ENCODE data around the gene RNF150. TPM values are rescaled to one million over a fixed set of nuclear protein-coding genes. Genes with fewer than 3 reads are reported as not detected.

Gene RNF150
- total RNA-seq, 1 donor from 2014 or later = 14.8 TPM

DNA sequence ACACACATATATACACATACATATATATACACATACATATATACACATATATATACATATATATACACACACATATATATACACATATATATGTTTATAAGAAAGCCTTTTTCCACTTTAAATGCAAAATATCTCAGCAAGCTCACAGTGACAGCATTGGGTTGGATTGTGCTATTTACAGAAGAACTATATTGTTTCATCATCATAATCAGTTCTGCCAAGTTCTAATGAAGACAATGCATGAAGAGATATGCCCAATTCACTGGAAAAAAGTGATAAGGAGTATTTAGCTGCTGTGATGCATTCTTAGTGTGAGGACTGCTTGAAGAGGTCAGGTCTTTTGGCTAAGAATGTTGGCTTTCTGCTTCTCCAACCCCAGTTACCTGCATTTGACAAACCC, 54.4 kb downstream of the RNF150 start:
- peaks cover 17% of the 10 kb centered on the region for H3K4me1 Mint-ChIP-seq (ENCODE audit: low read depth)
- H3K27me3 Mint-ChIP-seq (ENCODE audit: low read depth) = no peaks in the 10 kb centered on the region
- no peaks in the 10 kb centered on the region for H3K36me3 Mint-ChIP-seq (ENCODE audit: low read depth)
- no peak overlapping the region for H3K4me3 Mint-ChIP-seq (ENCODE audit: unreplicated experiment)
- H3K27ac Mint-ChIP-seq (ENCODE audit: unreplicated experiment) = no peak overlapping the region
- DNase-seq (ENCODE audit: low spot score) = no peak
- no peaks in the 10 kb centered on the region for H3K9me3 Mint-ChIP-seq (ENCODE audit: low read depth)
- TF ChIP-seq, protein P1, sequence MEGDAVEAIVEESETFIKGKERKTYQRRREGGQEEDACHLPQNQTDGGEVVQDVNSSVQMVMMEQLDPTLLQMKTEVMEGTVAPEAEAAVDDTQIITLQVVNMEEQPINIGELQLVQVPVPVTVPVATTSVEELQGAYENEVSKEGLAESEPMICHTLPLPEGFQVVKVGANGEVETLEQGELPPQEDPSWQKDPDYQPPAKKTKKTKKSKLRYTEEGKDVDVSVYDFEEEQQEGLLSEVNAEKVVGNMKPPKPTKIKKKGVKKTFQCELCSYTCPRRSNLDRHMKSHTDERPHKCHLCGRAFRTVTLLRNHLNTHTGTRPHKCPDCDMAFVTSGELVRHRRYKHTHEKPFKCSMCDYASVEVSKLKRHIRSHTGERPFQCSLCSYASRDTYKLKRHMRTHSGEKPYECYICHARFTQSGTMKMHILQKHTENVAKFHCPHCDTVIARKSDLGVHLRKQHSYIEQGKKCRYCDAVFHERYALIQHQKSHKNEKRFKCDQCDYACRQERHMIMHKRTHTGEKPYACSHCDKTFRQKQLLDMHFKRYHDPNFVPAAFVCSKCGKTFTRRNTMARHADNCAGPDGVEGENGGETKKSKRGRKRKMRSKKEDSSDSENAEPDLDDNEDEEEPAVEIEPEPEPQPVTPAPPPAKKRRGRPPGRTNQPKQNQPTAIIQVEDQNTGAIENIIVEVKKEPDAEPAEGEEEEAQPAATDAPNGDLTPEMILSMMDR (IDR thresholded peaks at IDR 0.05) = no peak

DNA sequence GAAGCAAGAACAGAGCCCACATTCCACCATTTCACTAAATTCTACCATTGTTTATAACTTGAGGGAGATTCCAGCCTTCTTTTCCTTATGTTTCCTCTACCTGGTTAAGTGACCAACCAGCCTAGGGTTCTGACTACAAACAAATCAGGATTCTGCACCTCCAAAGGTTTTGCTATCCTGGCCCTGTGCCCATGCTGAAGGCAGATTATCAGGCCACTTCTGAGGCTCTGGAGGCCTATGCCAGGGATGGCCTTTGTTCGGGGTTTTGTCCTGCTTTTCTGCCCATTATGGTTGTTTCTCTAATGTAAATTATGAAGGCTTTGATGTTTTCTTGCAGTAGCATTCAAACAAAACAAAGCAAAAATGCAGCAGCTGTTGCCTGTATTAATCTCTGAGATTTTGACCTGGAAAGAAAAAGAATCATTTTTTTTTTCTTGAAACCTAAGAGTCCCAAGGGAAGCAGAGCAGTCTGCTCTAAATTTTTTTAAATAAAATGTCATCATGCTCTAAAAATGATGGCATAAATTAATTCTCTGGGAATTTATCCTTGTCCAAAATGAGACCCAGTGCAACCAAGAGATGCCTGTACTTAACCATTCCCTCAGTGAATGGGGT, 55.6 kb downstream of the RNF150 start:
- H3K4me3 Mint-ChIP-seq (ENCODE audit: unreplicated experiment) = no peak overlapping the region
- no peak overlapping the region for H3K27ac Mint-ChIP-seq (ENCODE audit: unreplicated experiment)
- no peaks in the 10 kb centered on the region for H3K9me3 Mint-ChIP-seq (ENCODE audit: low read depth)
- no peaks in the 10 kb centered on the region for H3K36me3 Mint-ChIP-seq (ENCODE audit: low read depth)
- TF ChIP-seq, protein P1 (IDR thresholded peaks at IDR 0.05) = peak; percentile 47
- no peak for DNase-seq (ENCODE audit: low spot score)
- no peaks in the 10 kb centered on the region for H3K27me3 Mint-ChIP-seq (ENCODE audit: low read depth)
- peaks cover 17% of the 10 kb centered on the region for H3K4me1 Mint-ChIP-seq (ENCODE audit: low read depth)

DNA sequence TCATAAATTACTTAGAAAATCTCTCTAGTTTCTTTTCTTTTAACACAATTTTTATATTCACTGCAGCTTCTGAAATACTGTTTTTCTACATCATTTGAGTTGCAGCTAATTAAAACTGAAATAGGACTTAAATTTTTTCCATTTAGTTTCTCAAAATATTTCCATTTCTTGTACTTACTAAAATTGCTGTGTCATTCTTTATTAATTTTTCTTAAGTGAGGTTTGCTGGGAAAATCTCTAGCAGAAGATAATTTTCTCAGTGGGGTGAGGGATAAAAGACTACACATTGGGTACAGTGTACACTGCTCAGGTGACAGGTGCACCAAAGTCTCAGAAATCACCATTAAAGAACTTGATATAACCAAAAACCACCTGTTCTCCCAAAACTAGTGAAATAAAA, 57.7 kb downstream of the RNF150 start:
- H3K36me3 Mint-ChIP-seq (ENCODE audit: low read depth) = no peaks in the 10 kb centered on the region
- peaks cover 17% of the 10 kb centered on the region for H3K4me1 Mint-ChIP-seq (ENCODE audit: low read depth)
- H3K27ac Mint-ChIP-seq (ENCODE audit: unreplicated experiment) = no peak overlapping the region
- no peaks in the 10 kb centered on the region for H3K9me3 Mint-ChIP-seq (ENCODE audit: low read depth)
- DNase-seq (ENCODE audit: low spot score) = no peak
- H3K27me3 Mint-ChIP-seq (ENCODE audit: low read depth) = no peaks in the 10 kb centered on the region
- TF ChIP-seq, protein P1 (IDR thresholded peaks at IDR 0.05) = no peak
- no peak overlapping the region for H3K4me3 Mint-ChIP-seq (ENCODE audit: unreplicated experiment)

DNA sequence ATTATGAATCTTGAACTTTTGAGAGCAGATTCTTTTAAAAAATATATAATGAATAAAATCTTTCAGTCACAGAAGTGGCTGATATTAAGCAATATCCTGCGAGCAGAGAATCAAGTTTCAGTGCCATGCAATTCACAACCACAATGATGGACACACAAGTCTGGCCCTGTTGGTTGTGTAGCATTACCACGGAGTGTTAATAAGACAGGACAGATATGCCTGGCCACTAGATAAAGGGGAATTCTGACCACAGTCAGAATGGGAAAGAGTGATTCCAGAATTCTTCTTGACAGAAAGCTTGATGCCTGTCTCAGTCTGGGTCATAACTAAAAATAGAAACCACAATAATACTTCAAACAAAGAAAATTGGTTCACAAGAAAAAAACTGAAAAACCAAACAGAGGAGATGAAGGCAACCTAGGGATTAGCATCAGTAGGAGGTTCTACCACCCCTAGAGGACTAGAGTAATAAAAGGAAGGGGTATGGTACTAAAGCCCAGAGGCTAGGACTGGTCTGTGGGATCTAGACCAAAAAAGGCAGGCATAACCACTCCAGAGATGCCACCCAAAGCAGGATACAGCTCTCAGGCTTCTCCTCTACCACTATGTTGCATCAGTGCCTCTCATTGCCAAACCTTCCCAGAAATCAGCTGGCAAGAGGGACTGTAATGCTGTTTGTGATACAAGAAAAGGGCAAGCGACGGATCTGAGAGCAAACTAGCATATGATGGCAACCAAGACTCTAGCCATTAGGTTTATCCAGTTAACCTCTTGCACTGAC, 59.0 kb downstream of the RNF150 start:
- DNase-seq (ENCODE audit: low spot score) = no peak
- H3K9me3 Mint-ChIP-seq (ENCODE audit: low read depth) = no peaks in the 10 kb centered on the region
- TF ChIP-seq, protein P1 (IDR thresholded peaks at IDR 0.05) = no peak
- no peak overlapping the region for H3K27ac Mint-ChIP-seq (ENCODE audit: unreplicated experiment)
- H3K4me3 Mint-ChIP-seq (ENCODE audit: unreplicated experiment) = no peak overlapping the region
- peaks cover 17% of the 10 kb centered on the region for H3K4me1 Mint-ChIP-seq (ENCODE audit: low read depth)
- no peaks in the 10 kb centered on the region for H3K27me3 Mint-ChIP-seq (ENCODE audit: low read depth)
- no peaks in the 10 kb centered on the region for H3K36me3 Mint-ChIP-seq (ENCODE audit: low read depth)

DNA sequence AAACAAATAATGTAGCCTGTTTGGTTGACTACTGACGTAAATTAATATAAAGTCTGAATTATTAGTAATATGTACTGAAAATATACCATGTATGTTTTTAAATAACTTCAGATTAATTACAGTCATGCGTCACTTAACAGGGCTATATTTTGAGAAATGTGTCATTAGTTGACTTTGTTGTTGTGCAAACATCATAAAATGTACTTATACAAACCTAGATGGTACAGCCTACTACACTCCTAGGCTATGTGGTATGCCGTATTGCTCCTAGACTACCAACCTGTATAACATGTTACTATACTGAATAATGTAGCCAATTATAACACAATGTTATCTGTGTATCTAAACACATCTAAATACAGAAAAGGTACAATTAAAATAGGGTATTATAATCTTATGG, 66.6 kb downstream of the RNF150 start:
- Mint-ChIP-seq H3K36me3 (ENCODE audit: low read depth) (no peaks in the 10 kb centered on the region), H3K27me3 (ENCODE audit: low read depth) (no peaks in the 10 kb centered on the region), H3K4me3 (ENCODE audit: unreplicated experiment) (no peak overlapping the region), H3K9me3 (ENCODE audit: low read depth) (no peaks in the 10 kb centered on the region), H3K4me1 (ENCODE audit: low read depth) (peaks cover 6% of the 10 kb centered on the region), H3K27ac (ENCODE audit: unreplicated experiment) (no peak overlapping the region)
- TF ChIP-seq, protein P1 (IDR thresholded peaks at IDR 0.05) = no peak
- no peak for DNase-seq (ENCODE audit: low spot score)
